ENCODE results near the gene CALN1.
A peak's percentile ranks its signal among the peaks of the same experiment; 100 is the strongest.
"Not testable (repeated sequence)": the region's sequence is repeated elsewhere in the genome, so short reads cannot be mapped to it uniquely, and the experiment has no call there.

The CALN1 gene

DNA sequence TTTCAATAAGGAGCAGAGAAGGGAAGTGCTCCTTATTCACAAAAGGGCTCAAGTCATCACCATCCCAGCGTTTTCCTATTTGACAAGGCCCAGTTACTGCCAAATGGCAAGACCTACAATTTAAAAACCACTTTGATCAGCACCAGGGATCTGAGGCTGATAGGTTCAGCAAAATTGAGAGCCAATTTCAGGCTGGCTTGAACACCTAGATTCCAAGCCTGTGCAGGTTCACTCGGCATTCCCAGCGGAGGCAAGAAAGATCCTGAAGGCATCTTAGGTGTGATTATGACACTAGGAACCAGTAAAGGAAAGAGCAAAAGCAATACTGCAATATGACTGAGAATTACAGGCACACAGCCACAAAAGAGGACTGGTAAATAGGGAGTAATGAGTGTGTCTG is 441.4 kb downstream of the CALN1 start:
- DNase-seq, result no peak

DNA sequence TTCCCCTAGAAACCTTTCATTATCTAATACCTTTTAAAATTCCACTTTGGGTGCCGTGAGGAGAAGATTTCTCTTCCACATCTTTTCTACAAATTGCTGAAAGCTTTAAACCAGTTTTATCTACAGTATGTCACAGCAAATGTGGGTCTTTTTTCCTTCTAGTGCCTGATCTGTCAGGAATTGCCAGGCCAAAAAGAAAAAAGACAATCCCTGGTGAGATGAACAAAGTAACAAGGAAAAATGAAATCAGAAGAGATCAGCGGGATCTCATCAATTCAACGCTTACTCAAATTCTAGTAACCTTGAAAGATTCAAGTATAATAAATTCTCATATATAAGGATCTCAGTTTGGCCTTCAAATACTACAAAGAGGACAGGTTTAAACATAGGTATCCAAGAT is 449.5 kb downstream of the CALN1 start:
- no peak for DNase-seq

DNA sequence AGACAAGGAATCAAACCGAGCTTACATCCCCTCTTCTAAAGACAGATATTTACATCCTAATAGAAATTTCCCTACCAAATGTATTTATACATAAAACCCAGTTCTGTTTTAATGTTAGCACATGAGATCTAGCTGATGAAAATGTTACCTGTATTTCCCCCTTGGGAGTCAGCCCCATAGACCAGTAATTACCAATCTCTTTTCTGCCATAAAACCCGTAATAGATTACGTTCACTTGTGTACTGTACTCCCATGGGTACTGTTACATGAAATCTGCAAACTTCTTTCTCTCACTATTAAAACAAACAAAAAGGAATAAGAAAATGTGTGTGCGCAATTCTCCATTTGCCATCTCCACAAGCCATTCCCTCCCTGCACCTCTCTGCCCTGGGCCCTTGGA is 450.9 kb downstream of the CALN1 start:
- no peak for DNase-seq

DNA sequence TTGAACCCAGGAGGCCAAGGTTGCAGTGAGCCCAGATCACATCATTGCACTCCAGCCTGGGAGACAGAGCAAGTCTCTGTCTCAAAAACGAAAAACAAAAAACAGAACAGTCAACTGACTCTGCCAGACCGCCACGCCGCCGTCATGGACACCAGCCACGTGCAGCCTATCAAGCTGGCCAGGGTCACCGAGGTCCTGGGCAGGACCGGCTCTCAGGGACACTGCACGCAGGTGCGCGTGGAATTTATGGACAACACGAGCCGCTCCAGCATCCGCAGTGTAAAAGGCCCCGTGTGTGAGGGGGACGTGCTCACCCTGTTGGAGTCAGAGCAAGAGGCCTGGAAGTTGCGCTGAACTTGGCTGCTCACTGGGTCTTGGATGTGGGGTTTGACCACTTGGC is 470.0 kb downstream of the CALN1 start:
- no peak for DNase-seq

DNA sequence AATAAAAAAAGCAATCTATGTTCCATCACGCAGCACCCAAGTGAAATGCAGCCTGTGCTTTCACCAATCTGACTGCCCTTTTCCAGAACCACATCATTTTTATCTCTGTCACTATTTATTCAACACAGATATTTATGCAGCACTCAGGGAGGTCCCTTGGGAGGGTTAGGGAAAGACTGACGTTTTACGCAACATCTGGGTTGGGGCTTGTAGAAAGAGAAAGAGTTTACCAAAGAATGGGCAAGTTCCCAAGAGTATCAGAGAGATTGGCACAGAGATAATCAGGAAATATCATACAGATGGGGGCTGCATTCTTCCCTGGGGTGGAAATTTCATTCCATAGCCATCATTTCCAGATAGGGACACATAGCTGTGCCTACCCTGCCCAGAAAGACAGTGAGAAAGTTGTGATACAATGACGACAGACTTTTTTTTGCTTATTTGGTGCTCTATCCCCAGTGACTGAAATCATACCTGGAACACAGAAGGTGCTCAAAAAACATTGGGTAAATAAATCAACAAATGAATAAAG is 474.2 kb downstream of the CALN1 start:
- no peak for DNase-seq

DNA sequence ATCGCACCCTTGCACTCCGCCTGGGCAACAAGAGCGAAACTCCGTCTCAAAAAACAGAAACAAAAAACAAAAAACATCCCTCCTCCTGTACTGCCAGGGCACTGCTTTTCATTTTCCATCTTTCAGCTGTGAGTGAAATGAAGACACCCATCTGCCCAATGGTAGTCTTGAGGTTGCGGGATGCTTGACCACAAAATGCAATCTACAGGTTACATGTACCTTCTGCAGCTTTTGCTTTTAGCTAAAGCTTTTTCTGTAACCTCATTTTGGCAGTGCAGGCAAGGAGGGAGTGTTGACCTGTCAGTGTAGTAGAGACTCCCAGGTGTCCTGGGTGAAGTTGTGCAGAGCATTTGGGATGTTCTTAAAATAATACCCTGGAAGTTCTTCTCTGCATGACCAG is 476.5 kb downstream of the CALN1 start:
- DNase-seq, result no peak

DNA sequence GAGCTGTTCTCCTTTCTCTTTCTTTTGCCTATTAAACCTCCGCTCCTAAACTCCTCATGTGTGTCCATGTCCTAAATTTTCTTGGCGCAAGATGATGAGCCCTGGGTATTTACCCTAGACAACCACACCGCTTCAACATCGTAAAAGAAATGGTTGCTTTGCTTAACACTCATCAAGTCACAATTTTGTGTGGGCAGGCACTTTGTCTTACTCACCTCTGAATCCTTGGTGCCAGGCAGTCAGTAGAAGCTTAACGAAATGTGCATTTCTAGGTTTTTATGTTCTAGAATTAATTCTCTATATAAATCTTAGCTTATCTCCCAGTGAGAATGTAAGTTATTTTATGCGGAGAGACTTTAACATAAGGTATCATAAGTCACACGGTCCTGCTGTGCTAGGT is 478.7 kb downstream of the CALN1 start:
- DNase-seq, result no peak

DNA sequence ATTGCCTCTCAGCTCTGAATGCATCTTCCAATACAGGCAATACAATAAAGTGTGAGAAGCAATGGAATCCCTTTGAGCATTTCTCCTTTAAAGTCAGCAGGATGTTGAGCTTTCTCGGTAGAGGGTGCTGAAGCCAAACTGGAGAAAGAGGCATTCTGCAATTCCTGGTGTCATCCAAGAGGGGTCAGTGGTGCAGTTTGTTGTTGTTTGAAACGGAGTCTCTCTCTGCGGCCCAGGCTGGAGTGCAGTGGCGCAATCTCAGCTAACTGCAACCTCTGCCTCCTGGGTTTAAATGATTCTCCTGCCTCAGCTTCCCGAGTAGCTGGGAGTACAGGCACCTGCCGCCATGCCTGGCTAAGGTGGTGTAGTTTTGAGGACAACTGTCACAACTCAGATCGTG is 486.5 kb downstream of the CALN1 start:
- peak in 3 of 4 experiments; percentile 11 to 32 (median 24) for DNase-seq

DNA sequence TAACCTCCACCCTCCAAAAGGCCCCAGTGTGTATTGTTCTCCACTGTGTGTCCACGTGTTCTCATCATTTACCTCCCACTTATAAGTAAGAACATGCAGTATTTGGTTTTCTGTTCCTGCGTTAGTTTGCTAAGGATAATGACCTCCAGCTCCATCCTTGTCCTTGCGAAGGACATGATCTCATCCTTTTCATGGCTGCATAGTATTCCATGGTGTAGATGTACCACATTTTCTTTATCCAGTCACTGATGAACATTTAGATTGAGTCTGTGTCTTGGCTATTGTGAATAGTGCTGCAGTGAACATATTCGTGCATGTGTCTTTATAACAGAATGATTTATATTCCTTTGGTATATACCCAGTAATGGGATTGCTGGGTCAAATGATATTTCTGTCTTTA is 497.9 kb downstream of the CALN1 start:
- not testable (repeated sequence) for DNase-seq

DNA sequence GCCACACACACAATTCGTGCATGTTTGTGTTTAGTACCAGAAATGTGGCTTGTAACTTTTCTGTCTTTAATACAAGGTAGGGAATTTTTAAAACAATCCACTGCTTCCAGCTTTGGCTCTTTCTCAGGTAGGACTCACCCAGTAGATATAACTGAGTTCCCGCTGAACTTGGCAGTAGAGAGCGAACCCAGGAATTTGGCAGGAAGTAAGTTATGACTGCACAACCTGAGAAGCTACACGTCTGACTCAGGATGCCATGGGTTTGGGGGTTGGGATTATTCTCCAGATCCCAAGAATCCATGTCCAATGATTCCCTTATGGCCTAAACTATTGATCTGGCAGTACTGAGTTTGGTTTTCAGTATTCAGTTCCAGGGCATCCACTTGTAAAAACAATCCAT is 499.7 kb downstream of the CALN1 start:
- no peak for DNase-seq

DNA sequence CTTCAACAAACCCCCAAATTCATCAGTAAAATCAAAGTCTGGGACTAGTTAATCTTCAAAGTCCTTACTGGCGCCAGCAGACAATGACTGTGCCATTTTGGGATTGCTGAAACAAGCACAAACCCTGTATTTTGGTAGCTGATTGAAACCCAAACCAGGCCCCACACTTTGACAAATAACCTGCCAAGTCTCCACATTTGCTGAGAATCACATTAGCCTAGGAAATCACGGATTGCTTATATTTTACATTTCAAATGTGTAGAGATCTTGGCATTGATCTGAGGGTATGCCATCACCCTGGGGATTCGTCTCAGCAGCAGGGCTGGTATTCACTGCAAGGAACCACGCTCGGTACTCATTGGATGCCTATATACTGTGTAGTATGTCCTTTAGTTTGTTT is 501.1 kb downstream of the CALN1 start:
- DNase-seq, result no peak

DNA sequence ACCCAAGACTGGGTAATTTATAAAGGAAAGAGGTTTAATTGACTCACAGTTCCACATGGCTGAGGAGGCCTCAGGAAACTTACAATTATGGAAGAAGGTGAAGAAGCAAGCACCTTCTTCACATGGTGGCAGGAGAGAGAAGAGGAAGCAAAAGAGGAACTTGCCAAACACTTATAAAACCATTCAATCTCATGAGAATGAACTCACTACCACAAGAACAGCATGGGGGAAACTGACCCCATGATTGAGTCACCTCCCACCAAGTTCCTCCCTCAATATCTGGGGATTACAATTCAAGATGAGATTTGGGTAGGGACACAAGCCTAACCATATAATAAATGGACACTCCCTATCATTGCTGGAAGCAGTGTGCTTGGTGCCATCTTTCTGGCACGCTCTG is 506.3 kb downstream of the CALN1 start:
- DNase-seq, result peak in 2 of 4 experiments; percentile 20 to 23

DNA sequence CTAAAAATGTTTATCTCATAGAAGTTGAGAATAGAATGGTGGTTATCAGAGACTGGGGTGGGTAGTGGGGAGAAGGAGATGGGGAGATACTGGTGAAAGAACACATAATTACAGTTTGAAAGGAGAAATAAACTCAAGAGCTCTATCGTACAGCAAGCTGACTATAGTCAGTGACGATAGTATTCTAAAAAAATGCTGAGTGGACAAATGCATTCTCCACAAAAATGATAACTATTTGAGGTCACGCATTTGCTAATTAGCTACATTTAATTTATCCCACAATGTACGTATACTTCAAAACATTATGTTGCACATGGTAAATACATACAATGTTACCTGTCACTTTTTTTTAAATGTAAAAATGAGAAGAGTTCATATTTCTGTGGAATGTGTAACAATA is 507.7 kb downstream of the CALN1 start:
- DNase-seq, result no peak

DNA sequence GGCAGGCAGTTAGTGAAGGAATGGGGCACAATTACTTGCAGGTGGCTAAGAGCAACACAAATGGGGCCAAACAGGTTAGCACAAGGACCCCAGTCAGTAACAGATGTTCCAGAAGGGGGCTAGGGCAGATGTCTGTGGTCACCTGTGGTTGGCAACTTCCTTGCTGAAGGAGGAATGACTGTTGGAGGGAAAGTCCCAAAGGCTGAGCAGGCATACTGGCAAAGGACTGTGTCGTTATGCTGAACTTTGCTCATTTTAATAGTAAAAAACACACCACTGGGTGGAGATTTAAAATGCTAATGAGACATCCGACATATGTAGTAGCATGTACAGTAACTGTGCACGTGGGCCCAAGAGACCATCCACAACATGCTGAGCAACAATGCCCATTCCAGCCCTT is 511.6 kb downstream of the CALN1 start:
- no peak for DNase-seq

DNA sequence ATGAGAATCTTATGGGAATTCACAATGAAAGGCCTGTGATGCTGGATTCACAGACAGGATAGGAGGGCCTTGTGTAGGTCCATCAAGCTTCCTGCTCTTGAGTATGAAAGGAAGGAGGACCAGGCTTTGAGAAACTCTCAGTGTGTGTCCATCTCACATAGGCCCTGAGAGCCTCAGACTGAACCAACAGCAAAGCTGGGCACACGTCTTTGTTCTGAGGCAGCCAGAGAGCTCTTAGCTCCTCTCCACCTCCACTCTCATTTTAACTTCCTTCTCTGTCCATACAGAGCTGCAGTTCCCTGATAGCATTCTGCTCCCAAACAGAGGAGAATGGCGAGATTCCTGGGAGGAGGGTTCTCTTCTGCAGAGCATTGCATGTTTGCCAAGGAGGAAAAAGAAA is 515.6 kb downstream of the CALN1 start:
- peak in 2 of 4 experiments; percentile 1 to 16 for DNase-seq

DNA sequence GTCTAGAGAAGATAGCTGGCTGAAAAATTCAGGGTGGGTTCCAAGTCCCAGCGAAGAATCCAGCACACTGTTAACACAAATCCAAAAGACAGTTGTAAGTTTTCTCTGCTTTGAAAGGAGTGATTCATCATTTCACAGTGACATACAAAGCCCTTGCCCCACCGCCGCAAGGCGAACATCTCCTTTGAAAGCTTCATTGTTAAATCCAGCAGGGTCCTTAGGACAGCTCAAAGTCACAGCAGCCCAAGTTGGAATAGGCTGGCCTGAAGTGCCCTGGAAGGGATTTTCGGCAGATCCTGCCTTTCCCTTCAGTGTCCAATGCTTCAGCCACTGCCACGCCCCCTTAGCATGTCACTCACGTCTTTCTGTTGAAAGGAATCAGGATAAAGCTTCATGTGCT is 526.1 kb downstream of the CALN1 start:
- no peak for DNase-seq

DNA sequence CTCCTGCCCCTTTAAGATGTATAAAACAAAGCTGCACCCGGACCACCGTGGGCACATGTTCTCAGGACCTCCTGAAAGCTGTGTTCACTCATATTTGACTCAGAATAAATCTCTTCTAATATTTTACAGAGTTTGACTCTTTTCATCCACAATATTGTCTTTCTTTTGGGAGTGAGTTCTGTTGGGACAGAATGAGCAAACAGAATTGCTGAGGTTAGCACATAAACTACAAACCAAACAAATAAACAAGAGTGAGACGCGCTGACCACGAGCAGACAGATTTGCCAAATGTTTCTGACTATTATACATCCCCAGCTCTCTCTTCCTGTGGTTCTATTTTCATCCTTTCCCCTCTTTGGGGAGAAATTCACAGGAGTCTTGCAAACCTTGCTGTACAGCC is 526.7 kb downstream of the CALN1 start:
- DNase-seq, result no peak

DNA sequence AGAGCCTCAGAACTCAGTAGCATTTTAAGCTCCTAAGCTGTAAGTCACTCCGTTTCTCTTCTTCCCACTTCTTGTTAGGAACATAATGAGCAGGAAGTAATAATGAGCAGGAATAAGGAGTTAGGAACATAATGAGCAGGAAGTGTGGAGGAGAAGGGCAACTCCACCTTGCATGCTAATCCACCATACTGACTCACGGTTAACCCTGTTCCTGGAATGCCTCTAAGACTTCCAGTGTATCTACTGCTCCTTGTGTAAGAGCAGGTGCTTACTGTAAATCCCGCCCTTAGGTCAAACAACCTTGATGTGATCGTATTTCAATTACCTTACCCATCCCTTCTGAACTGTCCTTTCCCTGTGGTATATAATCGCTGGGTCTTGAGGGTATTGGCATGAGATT is 528.7 kb downstream of the CALN1 start:
- DNase-seq, result no peak

DNA sequence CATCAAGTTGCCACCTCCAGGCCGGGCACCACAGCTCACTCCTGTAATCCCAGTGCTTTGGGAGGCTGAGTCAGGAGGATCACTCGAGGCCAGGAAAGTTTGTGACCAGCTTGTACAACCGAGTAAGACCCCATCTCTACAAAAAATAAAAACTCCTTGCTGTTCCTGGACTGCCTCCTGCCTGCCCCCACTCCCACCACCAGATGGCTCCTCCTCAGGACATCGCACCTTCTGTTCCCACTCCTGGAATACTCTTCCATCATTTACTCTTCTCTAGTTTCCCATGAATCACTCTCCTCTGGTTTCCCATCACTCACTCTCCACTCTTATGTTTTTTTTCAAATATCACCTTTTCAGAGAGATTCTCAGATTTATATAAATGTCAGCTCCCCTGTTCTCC is 540.7 kb downstream of the CALN1 start:
- DNase-seq, result no peak

DNA sequence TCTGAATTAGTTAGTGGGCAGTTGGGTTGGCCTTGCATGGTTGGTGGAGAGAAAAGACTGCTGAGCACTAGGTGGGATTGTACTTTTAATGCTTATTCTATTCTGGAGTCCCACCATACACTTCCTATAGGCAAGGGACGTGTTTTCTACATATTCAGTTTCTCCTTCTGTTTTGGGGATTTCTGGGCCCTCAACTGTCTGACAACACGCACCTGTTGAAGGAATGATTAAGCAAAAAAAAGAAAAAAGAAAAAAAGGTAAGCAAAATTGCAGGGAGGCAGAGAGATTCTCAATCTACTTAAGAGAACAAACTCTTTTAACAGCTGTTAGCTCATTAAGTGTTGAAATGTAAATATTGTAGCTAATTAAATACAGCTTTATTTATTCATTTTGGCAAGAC is 541.3 kb downstream of the CALN1 start:
- no peak for DNase-seq

DNA sequence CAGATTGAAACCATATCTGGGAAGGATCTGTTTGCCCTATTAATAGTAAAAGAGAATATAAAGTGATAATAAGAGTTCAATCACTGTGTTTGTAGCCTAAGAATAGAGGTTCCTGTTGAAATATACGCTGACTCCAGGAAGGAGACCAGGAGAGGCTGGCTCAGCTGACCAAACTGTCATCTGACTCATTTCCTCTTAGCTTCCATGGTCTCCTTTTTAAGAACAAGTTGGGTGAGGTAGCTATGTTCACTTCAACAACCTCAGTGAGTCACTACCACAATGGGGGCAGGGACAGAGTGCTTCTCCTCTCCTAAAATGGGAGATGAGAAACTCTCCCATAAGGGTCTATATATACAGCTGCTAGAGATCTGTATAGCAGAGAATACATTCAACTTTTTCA is 543.3 kb downstream of the CALN1 start:
- peak; percentile 72 to 91 (median 85) for DNase-seq

DNA sequence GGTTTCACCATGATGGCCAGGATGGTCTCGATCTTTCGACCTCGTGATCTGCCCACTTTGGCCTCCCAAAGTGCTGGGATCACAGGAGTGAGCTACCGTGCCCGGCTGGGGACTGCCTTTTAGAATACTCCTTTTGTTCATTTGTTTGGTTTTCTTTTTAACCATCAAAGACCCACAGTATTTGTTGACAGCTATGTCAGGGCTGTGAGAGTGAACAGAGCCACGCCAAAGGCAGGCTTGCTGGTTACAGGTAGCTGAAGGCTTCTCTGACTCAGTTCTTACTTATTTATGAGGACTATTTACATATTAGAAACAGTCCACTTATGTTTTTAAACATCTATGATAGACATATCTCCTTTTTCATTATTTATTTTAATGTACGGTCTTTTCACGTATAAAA is 544.5 kb downstream of the CALN1 start:
- no peak for DNase-seq

DNA sequence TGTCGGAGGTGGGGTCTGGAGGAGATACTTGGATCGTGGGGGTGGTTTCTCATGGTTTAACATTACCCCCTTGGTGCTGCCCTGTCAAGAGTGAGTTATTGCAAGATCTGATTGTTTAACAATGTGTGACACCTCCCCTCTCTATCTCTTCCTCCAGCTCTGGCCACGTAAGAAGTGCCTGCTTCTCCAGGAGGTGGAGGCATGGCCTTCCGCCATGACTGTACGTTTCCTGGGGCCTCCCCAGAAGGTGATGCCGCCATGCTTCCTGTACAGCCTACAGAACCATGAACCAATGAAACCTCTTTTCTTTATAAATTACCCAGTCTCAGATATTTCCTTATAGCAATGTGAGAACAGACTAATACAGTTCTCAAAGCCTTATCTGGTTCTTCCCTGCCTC is 547.0 kb downstream of the CALN1 start:
- DNase-seq, result no peak

DNA sequence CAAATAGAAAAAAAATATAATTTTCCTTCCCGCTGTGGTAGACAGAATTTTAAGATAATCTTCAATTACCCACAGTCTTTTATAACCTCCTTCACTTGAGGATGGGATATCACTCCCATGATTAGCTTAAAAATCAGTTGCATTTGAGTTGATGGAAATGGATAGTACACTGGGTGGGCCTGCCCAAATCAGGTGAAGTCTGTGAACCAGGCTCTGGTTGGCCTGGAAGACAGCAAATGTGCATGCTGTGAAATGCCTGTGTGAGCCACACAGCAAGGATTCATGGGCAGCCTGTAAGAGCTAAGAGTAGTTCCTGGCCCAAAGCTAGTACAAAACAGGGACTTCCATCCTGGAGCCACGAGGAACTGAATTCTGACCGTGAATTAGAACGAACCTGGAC is 548.0 kb downstream of the CALN1 start:
- no peak for DNase-seq

DNA sequence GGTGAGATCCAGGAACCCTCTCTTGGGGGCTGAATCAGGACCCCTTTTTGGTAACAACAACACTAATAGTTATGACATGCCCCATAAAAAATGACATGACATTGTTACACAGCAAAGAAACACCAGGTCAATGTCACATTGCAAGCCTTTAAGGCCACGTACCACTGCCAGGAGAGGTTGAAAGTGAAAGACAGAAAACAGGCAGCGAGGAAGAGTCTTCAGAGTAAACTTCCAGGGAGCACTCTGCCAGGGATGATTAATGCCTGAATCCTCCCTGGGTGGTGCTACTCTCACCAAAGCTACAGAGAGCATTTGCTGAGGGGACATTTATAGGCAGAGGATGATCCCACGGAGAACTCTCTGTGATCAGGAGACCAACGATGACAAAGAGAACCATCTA is 551.6 kb downstream of the CALN1 start:
- no peak for DNase-seq

DNA sequence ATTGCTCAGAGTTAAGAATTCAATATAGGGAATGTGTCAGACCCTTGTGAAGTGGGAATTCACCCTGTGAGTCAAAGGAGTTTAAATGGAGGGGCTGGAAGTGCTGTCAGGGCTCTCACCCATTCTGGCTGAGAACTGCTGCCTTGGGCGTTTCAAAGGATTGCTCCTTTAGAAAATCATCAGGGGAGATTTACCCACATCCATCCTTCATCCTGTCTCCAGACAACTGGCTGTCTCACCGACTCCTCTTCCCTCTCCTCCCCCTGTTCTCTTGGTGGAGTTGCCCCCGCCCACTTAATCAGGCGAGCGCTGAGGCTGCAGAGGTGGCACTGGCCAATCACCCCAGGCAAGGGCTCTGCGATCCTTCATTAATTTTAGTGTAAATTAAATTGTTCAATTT is 554.8 kb downstream of the CALN1 start:
- DNase-seq, result no peak

All from suppressor macrophage (primary cell).